VCaP (cell line): ENCODE data around the gene LBH.

Experiments used
- H3K27ac ChIP-seq: fragments of 450-650 bp; 2 replicates; pipeline ENCODE4 v1.5.1; 2017
- TF ChIP-seq, protein P1 (sequence below): fragments of 450-650 bp; conservative IDR thresholded peaks from 2 replicates; pipeline ENCODE4 v1.5.1; 2017; ENCODE audit warnings: mild to moderate bottlenecking, moderate library complexity

The LBH gene

GRCh38 chr2:30235859-30236535 is 4.7 kb downstream of the LBH start:
- TF ChIP-seq, protein P1, sequence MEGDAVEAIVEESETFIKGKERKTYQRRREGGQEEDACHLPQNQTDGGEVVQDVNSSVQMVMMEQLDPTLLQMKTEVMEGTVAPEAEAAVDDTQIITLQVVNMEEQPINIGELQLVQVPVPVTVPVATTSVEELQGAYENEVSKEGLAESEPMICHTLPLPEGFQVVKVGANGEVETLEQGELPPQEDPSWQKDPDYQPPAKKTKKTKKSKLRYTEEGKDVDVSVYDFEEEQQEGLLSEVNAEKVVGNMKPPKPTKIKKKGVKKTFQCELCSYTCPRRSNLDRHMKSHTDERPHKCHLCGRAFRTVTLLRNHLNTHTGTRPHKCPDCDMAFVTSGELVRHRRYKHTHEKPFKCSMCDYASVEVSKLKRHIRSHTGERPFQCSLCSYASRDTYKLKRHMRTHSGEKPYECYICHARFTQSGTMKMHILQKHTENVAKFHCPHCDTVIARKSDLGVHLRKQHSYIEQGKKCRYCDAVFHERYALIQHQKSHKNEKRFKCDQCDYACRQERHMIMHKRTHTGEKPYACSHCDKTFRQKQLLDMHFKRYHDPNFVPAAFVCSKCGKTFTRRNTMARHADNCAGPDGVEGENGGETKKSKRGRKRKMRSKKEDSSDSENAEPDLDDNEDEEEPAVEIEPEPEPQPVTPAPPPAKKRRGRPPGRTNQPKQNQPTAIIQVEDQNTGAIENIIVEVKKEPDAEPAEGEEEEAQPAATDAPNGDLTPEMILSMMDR: no peak
- H3K27ac ChIP-seq: no peak overlapping the region

- no peak overlapping the region for H3K27ac ChIP-seq
- TF ChIP-seq, protein P1: no peak
These were observed 5.4 kb downstream of the LBH start for GRCh38 chr2:30236591-30237238.

DNA sequence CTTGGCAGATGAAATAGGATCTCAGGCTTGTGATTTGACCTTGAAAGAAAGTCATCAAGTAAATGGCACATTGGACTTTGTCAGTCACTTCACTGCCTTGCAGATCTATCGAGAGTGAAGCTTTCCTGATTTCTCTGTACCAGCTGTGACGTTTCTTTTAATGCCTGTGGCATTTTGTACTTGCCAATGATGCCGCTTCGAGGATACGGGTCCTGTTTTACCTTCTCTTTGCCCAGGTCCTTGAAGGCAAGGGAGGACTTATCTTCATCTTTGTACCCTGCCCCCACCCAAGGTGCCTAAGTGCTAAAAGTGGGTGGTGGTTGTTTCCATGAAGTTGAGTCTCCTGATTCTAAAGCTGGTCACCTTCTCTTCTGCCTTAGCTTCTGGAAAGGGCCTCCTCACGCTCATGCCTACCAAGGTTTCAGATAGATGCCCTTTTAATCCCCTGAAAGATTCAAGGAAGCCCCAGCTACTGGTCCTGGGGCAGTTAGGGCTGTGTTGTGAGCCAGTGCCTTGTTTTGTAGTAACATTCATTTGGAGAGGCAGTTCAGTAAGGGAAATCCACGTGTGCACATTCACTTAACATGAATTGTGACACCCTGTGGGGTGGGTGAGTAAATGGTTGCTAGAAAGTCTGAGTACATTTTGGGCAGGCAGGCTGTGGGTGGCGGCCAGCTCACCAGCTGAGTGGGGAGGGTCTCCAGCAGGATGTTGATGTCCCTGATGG is 6.1 kb downstream of the LBH start:
- TF ChIP-seq, protein P1: no peak
- H3K27ac ChIP-seq: no peak overlapping the region

GRCh38 chr2:30237966-30238800 is 6.8 kb downstream of the LBH start:
- TF ChIP-seq, protein P1: no peak
- no peak overlapping the region for H3K27ac ChIP-seq

GRCh38 chr2:30239308-30239985 is 8.1 kb downstream of the LBH start:
- no peak overlapping the region for H3K27ac ChIP-seq
- TF ChIP-seq, protein P1: peak; percentile 70

- TF ChIP-seq, protein P1: no peak
- H3K27ac ChIP-seq: no peak overlapping the region
These were observed 8.8 kb downstream of the LBH start for GRCh38 chr2:30239986-30240752.
